Measurements from ENCODE around the gene SLC39A11.

The SLC39A11 gene

DNA sequence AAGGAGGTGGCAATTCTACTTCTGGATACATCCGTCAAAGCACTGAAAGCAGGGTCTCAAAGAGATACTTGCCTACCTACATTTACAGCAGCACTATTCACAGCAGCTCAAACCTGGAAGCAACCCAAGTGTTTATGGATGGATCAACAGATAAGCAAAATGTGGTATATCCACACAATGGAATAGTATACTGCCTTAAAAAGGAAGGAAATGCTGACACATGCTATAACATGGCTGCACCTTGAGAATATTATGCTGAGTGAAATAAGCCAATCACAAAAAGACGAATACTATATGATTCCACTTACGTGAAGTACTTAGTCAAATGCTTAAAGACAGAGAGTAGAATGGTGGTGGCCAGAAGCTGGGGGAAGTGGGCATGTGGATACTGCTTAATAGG, 336.2 kb downstream of the SLC39A11 start:
- no peak for TF ChIP-seq Cebpa-rat (IDR thresholded peaks at IDR 0.05)
- Histone ChIP-seq H3K27me3 (no peaks in the 10 kb centered on the region), H3K9me3 (peaks cover 13% of the 10 kb centered on the region; the same call in 1 of the 2 replicates), H3K4me3 (no peak overlapping the region), H3K4me2 (no peak overlapping the region), H3K4me1 (no peaks in the 10 kb centered on the region), H3K9ac (no peak overlapping the region), H3K27ac (no peak overlapping the region), H3K36me3 (peaks cover 6% of the 10 kb centered on the region; the same call in 1 of the 2 replicates), H4K20me1 (no peaks in the 10 kb centered on the region)

DNA sequence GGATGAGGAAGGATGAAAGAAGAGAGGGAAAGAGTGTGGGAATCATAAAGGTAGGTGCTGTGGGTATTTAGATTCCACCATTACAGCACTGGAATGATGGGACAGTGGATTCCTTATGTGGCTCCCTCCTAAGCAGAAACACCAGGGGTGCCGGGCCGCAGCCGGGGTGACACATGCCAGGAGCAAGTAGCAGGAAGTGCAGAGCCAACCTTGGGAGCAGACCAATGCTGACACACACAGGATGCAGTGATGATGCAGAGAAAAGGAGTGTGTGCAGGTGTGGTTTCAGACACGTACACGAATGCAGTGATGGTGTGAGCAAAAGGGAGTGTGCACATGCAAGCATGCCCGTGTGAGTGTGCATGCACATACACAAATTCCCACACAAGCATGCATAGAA, 338.0 kb downstream of the SLC39A11 start:
- no peaks in the 10 kb centered on the region for H4K20me1 ChIP-seq
- H3K36me3 ChIP-seq: peaks cover 6% of the 10 kb centered on the region; the same call in 1 of the 2 replicates
- no peaks in the 10 kb centered on the region for H3K4me1 ChIP-seq
- no peaks in the 10 kb centered on the region for H3K27me3 ChIP-seq
- H3K4me2 ChIP-seq: no peak overlapping the region
- H3K27ac ChIP-seq: no peak overlapping the region
- H3K9ac ChIP-seq: no peak overlapping the region
- TF ChIP-seq Cebpa-rat (IDR thresholded peaks at IDR 0.05): no peak
- peaks cover 13% of the 10 kb centered on the region; the same call in 1 of the 2 replicates for H3K9me3 ChIP-seq
- H3K4me3 ChIP-seq: no peak overlapping the region

DNA sequence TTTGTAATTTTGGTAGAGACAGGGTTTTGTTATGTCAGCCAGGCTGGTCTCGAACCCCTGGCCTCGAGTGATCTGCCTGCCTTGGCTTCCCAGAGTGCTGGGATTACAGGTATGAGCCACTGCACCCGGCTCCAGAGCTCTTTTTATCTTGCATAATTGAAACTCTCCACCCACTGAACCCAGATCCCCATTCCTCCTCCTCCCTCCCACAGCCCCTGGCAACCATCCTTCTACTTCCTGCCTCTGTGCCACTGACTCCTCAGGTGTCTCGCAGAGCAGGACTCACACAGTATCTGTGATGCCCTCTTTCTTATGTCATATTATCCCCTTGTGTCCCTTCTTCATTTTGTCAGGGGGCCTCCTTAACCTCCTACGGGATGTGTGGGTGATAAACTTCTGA, 340.7 kb downstream of the SLC39A11 start:
- Histone ChIP-seq H3K27me3 (no peaks in the 10 kb centered on the region), H3K4me1 (no peaks in the 10 kb centered on the region), H3K9me3 (peaks cover 7% of the 10 kb centered on the region; the same call in 1 of the 2 replicates), H3K9ac (no peak overlapping the region), H3K27ac (no peak overlapping the region), H3K36me3 (peaks cover 6% of the 10 kb centered on the region; the same call in 1 of the 2 replicates), H4K20me1 (no peaks in the 10 kb centered on the region), H3K4me3 (no peak overlapping the region), H3K4me2 (no peak overlapping the region)
- no peak for TF ChIP-seq Cebpa-rat (IDR thresholded peaks at IDR 0.05)

DNA sequence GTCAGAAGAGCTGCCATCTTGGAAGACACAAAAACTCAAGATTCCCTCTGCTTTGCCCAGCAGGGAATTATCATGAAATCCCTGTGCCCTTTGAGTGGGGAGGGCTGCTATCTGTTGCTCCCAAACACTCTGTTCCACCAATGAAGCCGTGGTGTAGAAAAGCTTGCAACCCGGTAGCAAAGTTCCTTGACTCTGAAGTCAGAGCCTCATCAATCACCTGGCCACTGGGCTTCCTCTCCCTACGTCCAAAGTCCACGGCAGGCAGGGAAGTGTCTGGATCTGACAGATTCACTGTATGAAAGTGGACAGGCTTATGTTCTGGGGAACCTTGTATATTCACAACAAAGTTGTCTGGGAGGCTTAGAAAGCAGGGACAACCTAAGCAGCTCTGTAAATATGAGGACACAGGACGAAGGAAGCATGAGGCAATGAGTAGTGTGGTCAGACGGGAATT, 343.3 kb downstream of the SLC39A11 start:
- Histone ChIP-seq H3K27ac (no peak overlapping the region), H3K9me3 (no peaks in the 10 kb centered on the region), H3K9ac (no peak overlapping the region), H4K20me1 (no peaks in the 10 kb centered on the region), H3K27me3 (no peaks in the 10 kb centered on the region), H3K4me3 (no peak overlapping the region), H3K4me2 (no peak overlapping the region), H3K36me3 (no peaks in the 10 kb centered on the region), H3K4me1 (no peaks in the 10 kb centered on the region; the same call in 1 of the 2 replicates)
- TF ChIP-seq Cebpa-rat (IDR thresholded peaks at IDR 0.05): no peak

DNA sequence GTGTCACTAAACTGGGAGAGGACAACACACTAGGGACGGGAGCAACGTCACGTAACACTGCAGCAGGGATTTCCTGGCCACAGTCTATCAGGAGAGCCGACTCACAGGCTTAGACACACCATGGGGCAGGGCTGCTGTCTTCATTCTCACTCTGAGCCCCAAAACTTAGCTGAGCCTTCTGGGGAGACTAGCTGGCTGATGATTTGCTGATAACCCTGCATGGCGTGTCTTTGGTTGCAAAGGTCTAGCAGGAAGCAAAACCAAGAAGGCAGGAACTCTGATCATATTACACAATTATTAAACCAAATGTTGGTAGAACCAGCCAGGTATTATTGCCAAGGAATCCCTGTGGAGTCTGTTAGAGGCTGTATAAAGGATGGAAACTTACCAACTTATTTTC, 345.0 kb downstream of the SLC39A11 start:
- Histone ChIP-seq H3K27ac (no peak overlapping the region), H3K4me2 (no peak overlapping the region), H3K27me3 (no peaks in the 10 kb centered on the region), H3K4me1 (peaks cover 16% of the 10 kb centered on the region), H3K9me3 (no peaks in the 10 kb centered on the region), H3K4me3 (no peak overlapping the region), H3K36me3 (no peaks in the 10 kb centered on the region), H3K9ac (no peak overlapping the region), H4K20me1 (no peaks in the 10 kb centered on the region)
- no peak for TF ChIP-seq Cebpa-rat (IDR thresholded peaks at IDR 0.05)

DNA sequence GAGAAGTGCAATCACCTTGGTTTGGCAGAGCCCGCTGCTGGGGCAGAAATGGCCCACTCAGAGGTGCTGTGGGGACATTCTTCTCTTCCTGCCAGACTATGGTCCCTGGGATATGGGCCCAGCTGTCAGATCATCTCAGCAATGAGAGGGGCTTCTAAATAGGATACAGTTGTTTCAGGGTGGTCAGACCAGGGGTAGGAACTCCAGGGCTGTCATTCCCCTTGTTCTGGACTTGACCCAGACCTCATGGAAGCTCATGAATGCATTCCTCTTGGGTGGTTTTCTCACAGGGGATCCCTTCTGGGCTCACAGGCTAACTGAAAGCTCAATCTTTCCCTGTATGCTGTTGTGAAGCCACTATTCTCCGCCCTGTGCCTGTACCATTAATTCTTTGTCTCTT, 347.2 kb downstream of the SLC39A11 start:
- Histone ChIP-seq H3K27ac (no peak overlapping the region), H3K4me2 (no peak overlapping the region), H3K4me3 (no peak overlapping the region), H3K9ac (no peak overlapping the region), H3K27me3 (no peaks in the 10 kb centered on the region), H4K20me1 (no peaks in the 10 kb centered on the region), H3K36me3 (no peaks in the 10 kb centered on the region), H3K4me1 (peaks cover 20% of the 10 kb centered on the region), H3K9me3 (no peaks in the 10 kb centered on the region)
- TF ChIP-seq Cebpa-rat (IDR thresholded peaks at IDR 0.05): no peak

DNA sequence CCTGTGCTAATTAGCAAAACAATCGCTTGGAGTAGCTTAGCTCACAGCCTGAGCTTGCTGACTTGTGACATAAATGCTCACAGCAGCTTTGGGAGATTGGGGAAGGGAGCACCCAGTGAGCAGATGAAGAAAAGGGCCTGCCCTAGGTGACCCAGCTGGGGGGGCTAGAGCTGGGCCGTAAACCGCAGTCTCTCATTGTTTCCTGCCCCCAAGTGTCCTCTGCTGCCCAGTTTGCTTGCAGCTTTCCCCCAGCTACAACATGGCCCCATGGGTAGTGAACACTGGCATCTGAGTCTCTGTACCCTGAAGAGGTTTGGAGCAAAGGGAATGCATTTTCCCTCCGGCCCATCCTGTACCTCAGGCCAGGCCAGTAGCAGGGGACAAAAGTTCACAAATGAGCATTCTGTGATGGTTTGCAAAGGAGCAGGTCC, 349.4 kb downstream of the SLC39A11 start:
- Histone ChIP-seq H4K20me1 (no peaks in the 10 kb centered on the region), H3K36me3 (peaks cover 8% of the 10 kb centered on the region; the same call in 1 of the 2 replicates), H3K27me3 (no peaks in the 10 kb centered on the region), H3K4me2 (peak overlapping the region; percentile 64), H3K9ac (no peak overlapping the region; the same call in 1 of the 2 replicates), H3K4me1 (peaks cover 20% of the 10 kb centered on the region), H3K9me3 (no peaks in the 10 kb centered on the region), H3K4me3 (no peak overlapping the region), H3K27ac (peak overlapping the region; percentile 7; the same call in 1 of the 2 replicates)
- TF ChIP-seq Cebpa-rat (IDR thresholded peaks at IDR 0.05): no peak

DNA sequence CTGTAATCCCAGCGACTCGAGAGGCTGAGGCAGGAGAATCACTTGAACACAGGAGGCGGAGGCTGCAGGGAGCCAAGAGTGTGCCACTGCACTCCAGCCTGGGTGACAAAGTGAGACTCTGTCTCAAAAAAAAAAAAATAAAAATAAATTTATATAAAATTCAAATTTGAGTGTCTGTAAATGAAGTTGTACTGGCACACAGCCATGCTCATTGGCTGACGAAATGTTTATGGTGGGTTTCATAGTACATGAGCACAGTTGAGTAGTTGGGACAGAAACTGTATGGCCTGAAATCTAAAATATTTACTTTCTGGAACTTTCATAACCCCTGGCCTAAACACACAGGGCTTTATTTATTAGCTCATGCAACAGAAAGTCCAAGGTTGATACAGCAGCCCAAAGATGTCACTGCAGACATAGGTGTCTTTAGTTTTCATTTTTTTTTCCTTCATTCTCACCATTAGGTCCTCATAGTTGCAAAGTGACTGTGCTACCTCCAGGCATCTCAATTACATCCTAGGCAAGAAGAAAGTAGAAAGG, 355.3 kb downstream of the SLC39A11 start:
- Histone ChIP-seq H3K9ac (no peak overlapping the region), H4K20me1 (no peaks in the 10 kb centered on the region), H3K4me3 (no peak overlapping the region), H3K27me3 (no peaks in the 10 kb centered on the region), H3K27ac (no peak overlapping the region), H3K36me3 (peaks cover 42% of the 10 kb centered on the region), H3K4me2 (no peak overlapping the region), H3K9me3 (no peaks in the 10 kb centered on the region), H3K4me1 (0 out of 2 replicates have a peak, but pooled peaks cover under 1% of the 10 kb centered on the region)
- no peak for TF ChIP-seq Cebpa-rat (IDR thresholded peaks at IDR 0.05)

DNA sequence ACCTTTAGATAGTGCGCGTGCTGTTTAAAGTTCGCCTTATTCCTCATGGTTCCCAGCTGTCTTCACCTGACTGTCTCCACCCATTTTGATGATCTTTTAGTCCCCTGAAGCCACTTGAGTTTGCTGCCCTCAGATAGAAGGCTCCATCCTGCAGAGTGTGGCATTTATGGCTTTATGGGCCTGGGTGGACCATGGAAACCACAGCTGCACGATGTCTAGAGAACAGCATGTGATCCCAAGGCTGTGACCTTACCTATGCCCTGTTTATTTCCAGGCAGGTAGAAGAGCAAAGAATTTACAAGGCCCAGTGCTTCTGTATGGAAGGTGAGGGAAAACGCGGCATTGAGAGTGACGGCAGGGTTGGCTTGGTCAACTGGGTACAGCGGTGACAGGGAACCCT, 356.9 kb downstream of the SLC39A11 start:
- Histone ChIP-seq H3K36me3 (peaks cover 42% of the 10 kb centered on the region), H3K27ac (no peak overlapping the region), H4K20me1 (no peaks in the 10 kb centered on the region), H3K4me3 (no peak overlapping the region), H3K27me3 (no peaks in the 10 kb centered on the region), H3K9ac (no peak overlapping the region), H3K4me1 (no peaks in the 10 kb centered on the region), H3K4me2 (no peak overlapping the region), H3K9me3 (no peaks in the 10 kb centered on the region)
- no peak for TF ChIP-seq Cebpa-rat (IDR thresholded peaks at IDR 0.05)

DNA sequence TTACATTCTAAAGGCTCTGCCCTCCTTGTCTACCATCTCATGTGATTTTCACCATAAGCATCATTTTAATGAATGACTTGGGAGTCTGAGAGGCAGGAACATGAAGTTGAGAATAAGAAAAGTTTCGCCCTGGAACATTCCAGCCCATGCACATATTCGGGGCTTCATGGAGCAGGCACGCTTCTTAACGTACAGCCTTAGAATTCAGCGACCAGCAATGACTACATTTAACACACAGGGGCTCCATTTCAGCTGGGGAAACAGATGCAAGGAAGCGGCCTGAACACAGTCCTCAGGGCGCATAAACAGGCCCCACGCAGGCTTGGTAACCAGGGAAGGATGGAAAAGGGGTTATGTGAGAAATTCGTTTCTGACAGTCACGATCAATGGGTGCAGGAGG, 357.4 kb downstream of the SLC39A11 start:
- Histone ChIP-seq H3K36me3 (peaks cover 42% of the 10 kb centered on the region), H3K9me3 (no peaks in the 10 kb centered on the region), H4K20me1 (no peaks in the 10 kb centered on the region), H3K4me2 (no peak overlapping the region), H3K9ac (no peak overlapping the region), H3K27me3 (no peaks in the 10 kb centered on the region), H3K27ac (no peak overlapping the region), H3K4me1 (no peaks in the 10 kb centered on the region), H3K4me3 (no peak overlapping the region)
- TF ChIP-seq Cebpa-rat (IDR thresholded peaks at IDR 0.05): no peak

Measured in BLaER1 (cell line).